Activated CD8-positive, alpha-beta T cell treated with anti-CD3 and anti-CD28 coated beads, Interleukin-2, amount 10 ng/mL, durations not matched to agents 7 days and 5 days (primary cell): Measurements from ENCODE around the gene NDUFA13. TPM values are rescaled to one million over a fixed set of nuclear protein-coding genes. Genes with fewer than 3 reads are reported as not detected.

ENCODE experiments used
- ATAC-seq: fragments of 150-1000 bp; cut with Tn5 transposase; one replicate; pipeline ENCODE4 v1.10.0; 2021; ENCODE audit warnings: moderate library complexity
- CTCF ChIA-PET: fragments of 350-600 bp; sonication (Branson Sonifier 250); formaldehyde crosslinking; loops from one replicate; lab custom pipeline; 2021; ENCODE audit warnings: antibody characterized with exemption; lab: Charles Lee
- POLR2A ChIA-PET: fragments of 350-600 bp; sonication (Branson Sonifier 250); formaldehyde crosslinking; loops from one replicate; lab custom pipeline; 2021; ENCODE audit warnings: antibody characterized with exemption; lab: Charles Lee
- DNase-seq: peaks from one replicate; pipeline ENCODE4 v3.0.0-alpha.2; 2020
- H3K27ac Mint-ChIP-seq: one replicate; pipeline ENCODE4 v1.8.0; 2021; ENCODE audit warnings: mild to moderate bottlenecking, mixed read lengths
- H3K27me3 Mint-ChIP-seq: one replicate; pipeline ENCODE4 v1.8.0; 2021; ENCODE audit warnings: low read depth, mixed read lengths
- H3K36me3 Mint-ChIP-seq: one replicate; pipeline ENCODE4 v1.8.0; 2021; ENCODE audit warnings: low read depth, mixed read lengths
- H3K4me1 Mint-ChIP-seq: one replicate; pipeline ENCODE4 v1.8.0; 2021; ENCODE audit warnings: low read depth, mixed read lengths
- H3K4me3 Mint-ChIP-seq: one replicate; pipeline ENCODE4 v1.8.0; 2021; ENCODE audit warnings: mild to moderate bottlenecking, mixed read lengths
- H3K9me3 Mint-ChIP-seq: one replicate; pipeline ENCODE4 v1.8.0; 2022; ENCODE audit warnings: mixed read lengths; ENCODE audit not compliant: insufficient read depth
- total RNA-seq, 2 experiments: library from RNA; stranded (reverse); gene quantifications; one replicate each; pipeline ENCODE4 v1.2.3, GENCODE V29; 2021

NDUFA13 gene
- total RNA-seq, 2 experiments from 2014 or later = 388 to 413 TPM

GRCh38 chr19:19502281-19502680, 13.7 kb upstream of the NDUFA13 start:
- POLR2A ChIA-PET = no interaction called here

GRCh38 chr19:19502808-19503602, 13.0 kb upstream of the NDUFA13 start:
- H3K4me3 Mint-ChIP-seq = no peak overlapping the region
- POLR2A ChIA-PET = no interaction called here
- no peaks in the 10 kb centered on the region for H3K9me3 Mint-ChIP-seq
- no peak overlapping the region for H3K27ac Mint-ChIP-seq
- no peak for ATAC-seq
- DNase-seq = no peak
- CTCF ChIA-PET = no interaction called here
- peaks cover 65% of the 10 kb centered on the region for H3K36me3 Mint-ChIP-seq
- H3K4me1 Mint-ChIP-seq = peaks cover 2% of the 10 kb centered on the region
- no peaks in the 10 kb centered on the region for H3K27me3 Mint-ChIP-seq

More at GRCh38 chr19:19502281-19502680, 13.7 kb upstream of the NDUFA13 start:
- CTCF ChIA-PET = no interaction called here
- peaks cover 2% of the 10 kb centered on the region for H3K4me1 Mint-ChIP-seq
- no peaks in the 10 kb centered on the region for H3K9me3 Mint-ChIP-seq
- DNase-seq (no peak), ATAC-seq (no peak)
- no peaks in the 10 kb centered on the region for H3K27me3 Mint-ChIP-seq
- no peak overlapping the region for H3K27ac Mint-ChIP-seq
- H3K4me3 Mint-ChIP-seq = no peak overlapping the region
- H3K36me3 Mint-ChIP-seq = peaks cover 63% of the 10 kb centered on the region

- H3K27ac Mint-ChIP-seq = no peak overlapping the region
- ChIA-PET CTCF (no interaction called here), POLR2A (no interaction called here)
- H3K4me3 Mint-ChIP-seq = no peak overlapping the region
- peaks cover 4% of the 10 kb centered on the region for H3K4me1 Mint-ChIP-seq
- ATAC-seq (no peak), DNase-seq (no peak)
- no peaks in the 10 kb centered on the region for H3K9me3 Mint-ChIP-seq
- peaks cover 62% of the 10 kb centered on the region for H3K36me3 Mint-ChIP-seq
- no peaks in the 10 kb centered on the region for H3K27me3 Mint-ChIP-seq
These were observed 11.0 kb upstream of the NDUFA13 start for GRCh38 chr19:19504754-19505668.

- Mint-ChIP-seq H3K36me3 (peaks cover 56% of the 10 kb centered on the region), H3K9me3 (no peaks in the 10 kb centered on the region), H3K27me3 (no peaks in the 10 kb centered on the region), H3K4me3 (no peak overlapping the region), H3K27ac (no peak overlapping the region), H3K4me1 (peaks cover 4% of the 10 kb centered on the region)
- DNase-seq (no peak), ATAC-seq (no peak)
- CTCF ChIA-PET = no interaction called here
- POLR2A ChIA-PET = no interaction called here
These were observed 10.2 kb upstream of the NDUFA13 start for GRCh38 chr19:19505669-19506326.

GRCh38 chr19:19506592-19506991, 9.4 kb upstream of the NDUFA13 start:
- H3K4me1 Mint-ChIP-seq = peaks cover 4% of the 10 kb centered on the region
- H3K27ac Mint-ChIP-seq = no peak overlapping the region
- H3K36me3 Mint-ChIP-seq = peaks cover 51% of the 10 kb centered on the region
- ChIA-PET CTCF (no interaction called here), POLR2A (no interaction called here)
- no peak for ATAC-seq
- H3K4me3 Mint-ChIP-seq = no peak overlapping the region
- no peak for DNase-seq
- H3K27me3 Mint-ChIP-seq = no peaks in the 10 kb centered on the region
- no peaks in the 10 kb centered on the region for H3K9me3 Mint-ChIP-seq

- peaks cover 43% of the 10 kb centered on the region for H3K36me3 Mint-ChIP-seq
- no peak for DNase-seq
- no peaks in the 10 kb centered on the region for H3K9me3 Mint-ChIP-seq
- ChIA-PET CTCF (no interaction called here), POLR2A (no interaction called here)
- no peak for ATAC-seq
- no peak overlapping the region for H3K4me3 Mint-ChIP-seq
- peaks cover 4% of the 10 kb centered on the region for H3K4me1 Mint-ChIP-seq
- no peak overlapping the region for H3K27ac Mint-ChIP-seq
- no peaks in the 10 kb centered on the region for H3K27me3 Mint-ChIP-seq
These were observed 8.7 kb upstream of the NDUFA13 start for GRCh38 chr19:19507354-19507753.

GRCh38 chr19:19508217-19508616, 7.8 kb upstream of the NDUFA13 start:
- peaks cover 34% of the 10 kb centered on the region for H3K36me3 Mint-ChIP-seq
- ChIA-PET CTCF (no interaction called here), POLR2A (interaction anchor here (1.0 to 1.3 kb wide), 2 partner anchors 9 to 19 kb away, joined by 3 read pairs; no protein-coding TSS in a partner anchor)
- H3K4me1 Mint-ChIP-seq = peaks cover 4% of the 10 kb centered on the region
- H3K27ac Mint-ChIP-seq = no peak overlapping the region
- no peaks in the 10 kb centered on the region for H3K27me3 Mint-ChIP-seq
- no peaks in the 10 kb centered on the region for H3K9me3 Mint-ChIP-seq
- no peak overlapping the region for H3K4me3 Mint-ChIP-seq
- DNase-seq (no peak), ATAC-seq (no peak)

- ChIA-PET POLR2A (no interaction called here), CTCF (no interaction called here)
- ATAC-seq = no peak
- Mint-ChIP-seq H3K4me3 (no peak overlapping the region), H3K27ac (peak overlapping the region; percentile 52), H3K27me3 (no peaks in the 10 kb centered on the region), H3K9me3 (no peaks in the 10 kb centered on the region), H3K4me1 (peaks cover 9% of the 10 kb centered on the region), H3K36me3 (peaks cover 32% of the 10 kb centered on the region)
- no peak for DNase-seq
These were observed 5.6 kb upstream of the NDUFA13 start for GRCh38 chr19:19510432-19510831.

GRCh38 chr19:19513682-19514081, 2.3 kb upstream of the NDUFA13 start:
- no peak for DNase-seq
- no peak overlapping the region for H3K4me3 Mint-ChIP-seq
- ChIA-PET POLR2A (no interaction called here), CTCF (no interaction called here)
- H3K27me3 Mint-ChIP-seq = no peaks in the 10 kb centered on the region
- no peaks in the 10 kb centered on the region for H3K9me3 Mint-ChIP-seq
- peaks cover 18% of the 10 kb centered on the region for H3K36me3 Mint-ChIP-seq
- peaks cover 22% of the 10 kb centered on the region for H3K4me1 Mint-ChIP-seq
- no peak for ATAC-seq
- no peak overlapping the region for H3K27ac Mint-ChIP-seq

GRCh38 chr19:19514215-19514657, 1.8 kb upstream of the NDUFA13 start:
- H3K4me1 Mint-ChIP-seq = peaks cover 24% of the 10 kb centered on the region
- H3K9me3 Mint-ChIP-seq = no peaks in the 10 kb centered on the region
- H3K27me3 Mint-ChIP-seq = no peaks in the 10 kb centered on the region
- ATAC-seq (no peak), DNase-seq (no peak)
- H3K27ac Mint-ChIP-seq = no peak overlapping the region
- peaks cover 18% of the 10 kb centered on the region for H3K36me3 Mint-ChIP-seq
- CTCF ChIA-PET = no interaction called here
- POLR2A ChIA-PET = no interaction called here
- H3K4me3 Mint-ChIP-seq = peak overlapping the region; percentile 34

- CTCF ChIA-PET = interaction anchor here (0.8 to 1.9 kb wide), 7 partner anchors 14 to 153 kb away, joined by 3 to 8 read pairs (median 3); partner anchors contain the start of gene YJEFN3
These were observed 964 bp upstream of the NDUFA13 start, which contains the start of gene TSSK6 for GRCh38 chr19:19514881-19515641. TSSK6 (minus strand) TSS chr19:19515548; CDS start chr19:19515427, 121 bp downstream.

More at GRCh38 chr19:19514881-19515641, 964 bp upstream of the NDUFA13 start, which contains the start of gene TSSK6:
- DNase-seq (no peak), ATAC-seq (no peak)
- H3K9me3 Mint-ChIP-seq = no peaks in the 10 kb centered on the region
- H3K36me3 Mint-ChIP-seq = peaks cover 27% of the 10 kb centered on the region
- peaks cover 30% of the 10 kb centered on the region for H3K4me1 Mint-ChIP-seq
- POLR2A ChIA-PET = interaction anchor here (0.6 to 2.3 kb wide), 20 partner anchors 21 to 351 kb away, joined by 3 to 11 read pairs (median 4); partner anchors contain the start of genes GMIP, LPAR2, MAU2 and NR2C2AP
- H3K4me3 Mint-ChIP-seq = peak within 1 kb of the TSS; percentile 94
- H3K27me3 Mint-ChIP-seq = no peaks in the 10 kb centered on the region
- H3K27ac Mint-ChIP-seq = peak within 1 kb of the TSS; percentile 94
